Esophagus (tissue), 2 donors: Measurements from ENCODE around the gene SLC7A5. TPM values are rescaled to one million over a fixed set of nuclear protein-coding genes. Genes with fewer than 3 reads are reported as not detected.
"Not testable (repeated sequence)": the region's sequence is repeated elsewhere in the genome, so short reads cannot be mapped to it uniquely, and the experiment has no call there.

Source experiments
- H3K27ac ChIP-seq, 2 donors: one replicate each; pipeline ENCODE4 v1.5.1; 2013; ENCODE audit warnings: low read depth in 2 of 2, mild to moderate bottlenecking in 2 of 2, inconsistent platforms in 1 of 2, low read length in 1 of 2, moderate library complexity in 1 of 2
- H3K27me3 ChIP-seq, 2 donors: one replicate each; pipeline ENCODE4 v1.6.1; 2013; ENCODE audit warnings: low read length in 2 of 2, control low read depth in 1 of 2, mild to moderate bottlenecking in 1 of 2; ENCODE audit not compliant: insufficient read depth in 2 of 2, control insufficient read depth in 1 of 2
- H3K36me3 ChIP-seq, 2 donors: one replicate each; pipeline ENCODE4 v1.6.1; 2013; ENCODE audit warnings: low read length in 1 of 2; ENCODE audit not compliant: control insufficient read depth in 2 of 2, insufficient read depth in 2 of 2
- H3K4me1 ChIP-seq, 2 donors: one replicate each; pipeline ENCODE4 v1.6.1; 2013; ENCODE audit warnings: low read length in 1 of 2; ENCODE audit not compliant: control insufficient read depth in 2 of 2, insufficient read depth in 2 of 2
- H3K4me3 ChIP-seq, 2 donors: one replicate each; pipeline ENCODE4 v1.5.1; 2013; ENCODE audit warnings: low read length in 2 of 2, mild to moderate bottlenecking in 2 of 2, low read depth in 1 of 2, moderate library complexity in 1 of 2
- H3K9me3 ChIP-seq, 2 donors: one replicate each; pipeline ENCODE4 v1.6.1; 2013; ENCODE audit warnings: mild to moderate bottlenecking in 2 of 2, low read depth in 1 of 2, low read length in 1 of 2, moderate library complexity in 1 of 2; ENCODE audit not compliant: control insufficient read depth in 2 of 2, insufficient read depth in 1 of 2
- WGBS, 2 donors: extraction: QIAGEN DNeasy Blood & Tissue Kit; methylation state at CpG; one replicate each; pipeline ENCODE4 v1.1.7; 2013; 5-methylcytosine and 5-hydroxymethylcytosine counted together
- polyA plus RNA-seq, 2 donors: library from polyadenylated mRNA; stranded (reverse); fragments of 200-250 nt; gene quantifications; one replicate each; pipeline ENCODE4 v1.2.3, GENCODE V29; 2013
- donor health status: healthy with polysubstance abuse.
- donor health status: Bipolar disorder and iron deficiency.

SLC7A5 gene
- polyA plus RNA-seq, 2 donors = 117 to 138 TPM

- not testable (repeated sequence) for H3K4me1 ChIP-seq, H3K4me3 ChIP-seq, H3K27me3 ChIP-seq, H3K27ac ChIP-seq, H3K9me3 ChIP-seq, H3K36me3 ChIP-seq
- WGBS, 2 donors = 86 to 91% methylated on average over 10 of the region's 10 CpGs
These were observed 20.5 kb upstream of the SLC7A5 start for GRCh38 chr16:87889762-87890161.

GRCh38 chr16:87888346-87888745 is 19.0 kb upstream of the SLC7A5 start:
- not testable (repeated sequence) for H3K36me3 ChIP-seq, H3K4me1 ChIP-seq, H3K27me3 ChIP-seq, H3K27ac ChIP-seq, H3K4me3 ChIP-seq, H3K9me3 ChIP-seq
- WGBS, 2 donors = 89 to 94% methylated on average over 7 of the region's 7 CpGs

GRCh38 chr16:87887931-87888330 is 18.6 kb upstream of the SLC7A5 start:
- 76% methylated on average over 8 of the region's 8 CpGs for WGBS, 2 donors

GRCh38 chr16:87885371-87885967 is 16.2 kb upstream of the SLC7A5 start:
- 53 to 55% methylated on average over 8 of the region's 8 CpGs for WGBS, 2 donors
- H3K27ac ChIP-seq = not testable (repeated sequence)

More at GRCh38 chr16:87887931-87888330, 18.6 kb upstream of the SLC7A5 start:
- not testable (repeated sequence) for H3K36me3 ChIP-seq, H3K4me1 ChIP-seq, H3K4me3 ChIP-seq, H3K27ac ChIP-seq, H3K9me3 ChIP-seq, H3K27me3 ChIP-seq

GRCh38 chr16:87882436-87883019 is 13.2 kb upstream of the SLC7A5 start:
- Histone ChIP-seq H3K4me3 (no peak overlapping the region), H3K36me3 (no peaks in the 10 kb centered on the region), H3K27ac (no peak overlapping the region), H3K27me3 (peaks cover 0 to 3% of the 10 kb centered on the region in 2 donors), H3K4me1 (no peaks in the 10 kb centered on the region), H3K9me3 (peaks cover 0 to 4% of the 10 kb centered on the region in 2 donors)
- WGBS, 2 donors = 86 to 89% methylated on average over 29 of the region's 29 CpGs

More at GRCh38 chr16:87885371-87885967, 16.2 kb upstream of the SLC7A5 start:
- not testable (repeated sequence) for H3K9me3 ChIP-seq, H3K4me3 ChIP-seq, H3K27me3 ChIP-seq, H3K36me3 ChIP-seq, H3K4me1 ChIP-seq

GRCh38 chr16:87881324-87882200 is 12.3 kb upstream of the SLC7A5 start:
- WGBS, 2 donors = 44 to 52% methylated on average over 24 of the region's 24 CpGs
- peaks cover 0 to 3% of the 10 kb centered on the region in 2 donors for H3K27me3 ChIP-seq
- H3K9me3 ChIP-seq = peaks cover 0 to 4% of the 10 kb centered on the region in 2 donors
- no peak overlapping the region for H3K4me3 ChIP-seq
- no peaks in the 10 kb centered on the region for H3K4me1 ChIP-seq
- H3K36me3 ChIP-seq = no peaks in the 10 kb centered on the region
- H3K27ac ChIP-seq = no peak overlapping the region

GRCh38 chr16:87880117-87880696 is 10.9 kb upstream of the SLC7A5 start:
- Histone ChIP-seq H3K9me3 (peaks cover 0 to 4% of the 10 kb centered on the region in 2 donors), H3K4me1 (no peaks in the 10 kb centered on the region), H3K36me3 (no peaks in the 10 kb centered on the region), H3K27ac (no peak overlapping the region), H3K4me3 (no peak overlapping the region), H3K27me3 (peaks cover 0 to 3% of the 10 kb centered on the region in 2 donors)
- 54 to 62% methylated on average over 17 of the region's 17 CpGs for WGBS, 2 donors

GRCh38 chr16:87879411-87880013 is 10.2 kb upstream of the SLC7A5 start:
- H3K36me3 ChIP-seq, H3K4me3 ChIP-seq, H3K27me3 ChIP-seq, H3K27ac ChIP-seq, H3K9me3 ChIP-seq, H3K4me1 ChIP-seq: not testable (repeated sequence)
- 93 to 98% methylated on average over 5 of the region's 5 CpGs for WGBS, 2 donors

GRCh38 chr16:87878704-87879103 is 9.4 kb upstream of the SLC7A5 start:
- no peaks in the 10 kb centered on the region for H3K36me3 ChIP-seq
- WGBS, 2 donors = 44 to 47% methylated on average over 5 of the region's 5 CpGs
- H3K27me3 ChIP-seq = peaks cover 0 to 3% of the 10 kb centered on the region in 2 donors
- no peak overlapping the region for H3K4me3 ChIP-seq
- H3K9me3 ChIP-seq = peaks cover 0 to 4% of the 10 kb centered on the region in 2 donors
- no peaks in the 10 kb centered on the region for H3K4me1 ChIP-seq
- no peak overlapping the region for H3K27ac ChIP-seq
